ENCODE data around the gene KLK10. TPM values are rescaled to one million over a fixed set of nuclear protein-coding genes. Genes with fewer than 3 reads are reported as not detected.

KLK10 gene
- total RNA-seq, 1 donor from 2014 or later, result 6.7 TPM

GRCh38 chr19:51043497-51043896 is 24.0 kb upstream of the KLK10 start:
- no peak for DNase-seq (ENCODE audit: low read depth)
- Histone ChIP-seq H3K4me3 (ENCODE audit: low read depth, low read length) (no peak overlapping the region), H3K27me3 (ENCODE audit: control insufficient read depth, insufficient read depth, low read length) (no peaks in the 10 kb centered on the region), H3K36me3 (ENCODE audit: control insufficient read depth, insufficient read depth, low read length) (no peaks in the 10 kb centered on the region)
- TF ChIP-seq CTCF (IDR thresholded peaks at IDR 0.05; ENCODE audit: insufficient read depth, low read length, poor library complexity, severe bottlenecking), result no peak

- H3K4me3 ChIP-seq (ENCODE audit: low read depth, low read length), result no peak overlapping the region
- DNase-seq (ENCODE audit: low read depth), result no peak
- TF ChIP-seq CTCF (IDR thresholded peaks at IDR 0.05; ENCODE audit: insufficient read depth, low read length, poor library complexity, severe bottlenecking), result no peak
- no peaks in the 10 kb centered on the region for H3K27me3 ChIP-seq (ENCODE audit: control insufficient read depth, insufficient read depth, low read length)
- no peaks in the 10 kb centered on the region for H3K36me3 ChIP-seq (ENCODE audit: control insufficient read depth, insufficient read depth, low read length)
These were observed 20.6 kb upstream of the KLK10 start for GRCh38 chr19:51040151-51040550.

- no peak for TF ChIP-seq CTCF (IDR thresholded peaks at IDR 0.05; ENCODE audit: insufficient read depth, low read length, poor library complexity, severe bottlenecking)
- Histone ChIP-seq H3K4me3 (ENCODE audit: low read depth, low read length) (no peak overlapping the region), H3K27me3 (ENCODE audit: control insufficient read depth, insufficient read depth, low read length) (no peaks in the 10 kb centered on the region), H3K36me3 (ENCODE audit: control insufficient read depth, insufficient read depth, low read length) (no peaks in the 10 kb centered on the region)
- no peak for DNase-seq (ENCODE audit: low read depth)
These were observed 17.0 kb upstream of the KLK10 start for GRCh38 chr19:51036519-51036918.

GRCh38 chr19:51034704-51035103 is 15.2 kb upstream of the KLK10 start, which contains the start of gene KLK12:
TSS of gene KLK12 (minus strand) at chr19:51035002. CDS start at chr19:51034621, 381 bp downstream.
- Histone ChIP-seq H3K4me3 (ENCODE audit: low read depth, low read length) (no peak within 1 kb of the TSS), H3K27me3 (ENCODE audit: control insufficient read depth, insufficient read depth, low read length) (no peaks in the 10 kb centered on the region), H3K36me3 (ENCODE audit: control insufficient read depth, insufficient read depth, low read length) (no peaks in the 10 kb centered on the region)
- TF ChIP-seq CTCF (IDR thresholded peaks at IDR 0.05; ENCODE audit: insufficient read depth, low read length, poor library complexity, severe bottlenecking), result no peak
- DNase-seq (ENCODE audit: low read depth), result no peak

GRCh38 chr19:51031880-51032225 is 12.3 kb upstream of the KLK10 start:
- DNase-seq (ENCODE audit: low read depth), result no peak
- H3K4me3 ChIP-seq (ENCODE audit: low read depth, low read length), result no peak overlapping the region
- no peaks in the 10 kb centered on the region for H3K27me3 ChIP-seq (ENCODE audit: control insufficient read depth, insufficient read depth, low read length)
- H3K36me3 ChIP-seq (ENCODE audit: control insufficient read depth, insufficient read depth, low read length), result no peaks in the 10 kb centered on the region
- no peak for TF ChIP-seq CTCF (IDR thresholded peaks at IDR 0.05; ENCODE audit: insufficient read depth, low read length, poor library complexity, severe bottlenecking)

- TF ChIP-seq CTCF (IDR thresholded peaks at IDR 0.05; ENCODE audit: insufficient read depth, low read length, poor library complexity, severe bottlenecking), result no peak
These were observed 11.8 kb upstream of the KLK10 start for GRCh38 chr19:51031220-51031879.

More at GRCh38 chr19:51031220-51031879, 11.8 kb upstream of the KLK10 start:
- Histone ChIP-seq H3K4me3 (ENCODE audit: low read depth, low read length) (no peak overlapping the region), H3K27me3 (ENCODE audit: control insufficient read depth, insufficient read depth, low read length) (no peaks in the 10 kb centered on the region), H3K36me3 (ENCODE audit: control insufficient read depth, insufficient read depth, low read length) (no peaks in the 10 kb centered on the region)
- DNase-seq (ENCODE audit: low read depth), result no peak
